Lower lobe of right lung (tissue), 2 donors: ENCODE measurements around the gene HRAS. TPM values are rescaled to one million over a fixed set of nuclear protein-coding genes. Genes with fewer than 3 reads are reported as not detected.

Experiments
- ATAC-seq, 2 donors: fragments of 200-7000 bp; cut with Tn5 transposase; one replicate each; pipeline ENCODE4 v1.9.1; 2020 to 2022; ENCODE audit warnings: mild to moderate bottlenecking in 2 of 2, moderate library complexity in 2 of 2
- DNase-seq: peaks from one replicate; pipeline ENCODE4 v3.0.0-alpha.2; 2020
- H3K27ac ChIP-seq: fragments of 200-600 bp; one replicate; pipeline ENCODE4 v1.8.0; 2022
- H3K27me3 ChIP-seq: fragments of 200-600 bp; one replicate; pipeline ENCODE4 v1.8.0; 2022; ENCODE audit warnings: low read depth
- H3K36me3 ChIP-seq: fragments of 200-600 bp; one replicate; pipeline ENCODE4 v1.8.0; 2022; ENCODE audit warnings: mild to moderate bottlenecking
- H3K4me1 ChIP-seq: fragments of 200-600 bp; one replicate; pipeline ENCODE4 v1.8.0; 2022
- H3K4me3 ChIP-seq: fragments of 200-600 bp; one replicate; pipeline ENCODE4 v1.8.0; 2022; ENCODE audit warnings: mild to moderate bottlenecking
- H3K9me3 ChIP-seq: fragments of 200-600 bp; one replicate; pipeline ENCODE4 v1.8.0; 2022
- intact Hi-C: fragments of 100-400 bp; cut with DNase I; formaldehyde crosslinking; loops from one replicate; pipeline ENCODE4 v1.11.0; 2022
- total RNA-seq: library from RNA; stranded (reverse); fragmentation: NEBNext Ultra II Directional; extraction: Animal tissue kit (Norgen Biotek cat#: 25700); gene quantifications from one replicate; pipeline ENCODE4 v1.2.1, GENCODE V29; 2021
- TF ChIP-seq, protein P1 (sequence below): fragments of 200-600 bp; IDR thresholded peaks from one replicate; pipeline ENCODE4 v1.8.0; 2022; ENCODE audit warnings: antibody characterized with exemption, mild to moderate bottlenecking
- donor health status: DM: no; HTN: yes; CAD: no; lungs with severe emphysema.

Gene HRAS
- total RNA-seq, 1 donor from 2014 or later, result 36.3 TPM

GRCh38 chr11:502288-503178 lies 32.8 kb downstream of the HRAS start:
- Histone ChIP-seq H3K9me3 (no peaks in the 10 kb centered on the region), H3K4me1 (peaks cover 45% of the 10 kb centered on the region), H3K27ac (peak overlapping the region; percentile 100), H3K4me3 (peak overlapping the region; percentile 82), H3K27me3 (no peaks in the 10 kb centered on the region), H3K36me3 (peaks cover 46% of the 10 kb centered on the region)
- DNase-seq (no peak), ATAC-seq (no peak)
- intact Hi-C loops, result no loop called here
- TF ChIP-seq, protein P1, sequence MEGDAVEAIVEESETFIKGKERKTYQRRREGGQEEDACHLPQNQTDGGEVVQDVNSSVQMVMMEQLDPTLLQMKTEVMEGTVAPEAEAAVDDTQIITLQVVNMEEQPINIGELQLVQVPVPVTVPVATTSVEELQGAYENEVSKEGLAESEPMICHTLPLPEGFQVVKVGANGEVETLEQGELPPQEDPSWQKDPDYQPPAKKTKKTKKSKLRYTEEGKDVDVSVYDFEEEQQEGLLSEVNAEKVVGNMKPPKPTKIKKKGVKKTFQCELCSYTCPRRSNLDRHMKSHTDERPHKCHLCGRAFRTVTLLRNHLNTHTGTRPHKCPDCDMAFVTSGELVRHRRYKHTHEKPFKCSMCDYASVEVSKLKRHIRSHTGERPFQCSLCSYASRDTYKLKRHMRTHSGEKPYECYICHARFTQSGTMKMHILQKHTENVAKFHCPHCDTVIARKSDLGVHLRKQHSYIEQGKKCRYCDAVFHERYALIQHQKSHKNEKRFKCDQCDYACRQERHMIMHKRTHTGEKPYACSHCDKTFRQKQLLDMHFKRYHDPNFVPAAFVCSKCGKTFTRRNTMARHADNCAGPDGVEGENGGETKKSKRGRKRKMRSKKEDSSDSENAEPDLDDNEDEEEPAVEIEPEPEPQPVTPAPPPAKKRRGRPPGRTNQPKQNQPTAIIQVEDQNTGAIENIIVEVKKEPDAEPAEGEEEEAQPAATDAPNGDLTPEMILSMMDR, result no peak

DNA sequence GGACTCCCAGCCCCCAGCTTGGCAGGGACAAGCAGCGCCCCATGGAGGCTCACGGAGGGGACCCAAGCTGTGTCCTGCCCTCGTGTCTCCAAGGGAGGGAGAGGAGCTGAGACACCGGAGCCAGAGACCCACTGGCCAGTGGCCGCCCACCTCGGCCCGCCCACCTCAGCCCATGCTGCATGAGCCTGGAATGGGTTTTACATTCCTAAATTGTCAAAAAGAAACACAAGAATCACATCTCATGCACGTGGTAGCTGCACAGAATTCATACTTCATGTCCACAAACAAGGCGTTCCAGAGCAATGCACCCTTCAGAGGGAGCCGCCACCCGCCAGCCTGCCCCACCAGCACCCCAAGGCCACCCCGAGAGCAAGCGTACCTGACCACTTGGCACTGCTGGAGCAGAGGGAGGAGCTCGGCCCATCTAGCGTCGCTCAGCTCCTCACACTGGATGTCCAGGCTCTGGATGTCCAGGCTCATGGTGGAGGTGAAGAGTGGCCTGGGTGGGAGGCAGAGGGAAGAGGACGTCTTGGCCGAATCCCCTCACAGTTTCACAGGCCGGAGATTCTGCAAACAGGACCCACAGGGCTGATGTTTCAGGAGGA lies 33.6 kb downstream of the HRAS start:
- Histone ChIP-seq H3K4me3 (no peak overlapping the region), H3K27me3 (no peaks in the 10 kb centered on the region), H3K27ac (no peak overlapping the region), H3K4me1 (peaks cover 43% of the 10 kb centered on the region), H3K9me3 (no peaks in the 10 kb centered on the region), H3K36me3 (peaks cover 53% of the 10 kb centered on the region)
- DNase-seq, result no peak
- intact Hi-C loops, result no loop called here
- no peak for ATAC-seq
- TF ChIP-seq, protein P1, result no peak

DNA sequence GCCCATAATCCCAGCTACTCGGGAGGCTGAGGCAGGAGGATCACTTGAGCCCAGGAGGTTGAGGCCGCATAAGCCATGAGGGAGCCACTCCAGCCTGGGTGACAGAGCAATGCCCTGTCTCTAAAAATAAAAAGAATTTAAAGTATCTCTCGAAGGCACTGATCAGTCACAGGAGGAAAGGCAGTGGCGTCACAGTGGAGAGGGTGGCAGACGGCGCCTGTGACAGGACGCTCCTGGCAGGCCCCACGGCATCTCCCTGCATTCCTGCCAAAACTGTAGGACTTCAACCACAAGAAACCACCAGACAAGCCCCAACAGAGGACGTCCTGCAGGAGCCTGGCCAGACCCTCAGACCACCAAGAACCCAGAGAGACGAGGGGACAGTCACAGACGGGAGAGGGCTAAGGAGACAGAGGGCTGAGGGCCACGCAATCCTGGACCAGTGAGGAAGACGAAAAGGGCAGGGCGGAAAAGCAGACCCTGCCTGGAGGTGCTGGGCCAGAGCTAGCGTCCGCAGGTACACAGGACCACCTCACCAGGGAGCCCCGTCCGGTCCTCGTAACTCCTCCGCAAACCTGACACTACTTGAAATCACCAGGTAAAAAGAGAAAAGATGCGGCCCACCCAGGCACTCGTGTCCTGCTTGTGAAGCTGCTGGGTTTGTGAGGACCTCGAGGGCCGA lies 34.2 kb downstream of the HRAS start:
- no peaks in the 10 kb centered on the region for H3K9me3 ChIP-seq
- H3K4me3 ChIP-seq, result no peak overlapping the region
- peaks cover 43% of the 10 kb centered on the region for H3K4me1 ChIP-seq
- peaks cover 59% of the 10 kb centered on the region for H3K36me3 ChIP-seq
- ATAC-seq (no peak), DNase-seq (no peak)
- H3K27me3 ChIP-seq, result no peaks in the 10 kb centered on the region
- intact Hi-C loops, result no loop called here
- TF ChIP-seq, protein P1, result no peak
- no peak overlapping the region for H3K27ac ChIP-seq

DNA sequence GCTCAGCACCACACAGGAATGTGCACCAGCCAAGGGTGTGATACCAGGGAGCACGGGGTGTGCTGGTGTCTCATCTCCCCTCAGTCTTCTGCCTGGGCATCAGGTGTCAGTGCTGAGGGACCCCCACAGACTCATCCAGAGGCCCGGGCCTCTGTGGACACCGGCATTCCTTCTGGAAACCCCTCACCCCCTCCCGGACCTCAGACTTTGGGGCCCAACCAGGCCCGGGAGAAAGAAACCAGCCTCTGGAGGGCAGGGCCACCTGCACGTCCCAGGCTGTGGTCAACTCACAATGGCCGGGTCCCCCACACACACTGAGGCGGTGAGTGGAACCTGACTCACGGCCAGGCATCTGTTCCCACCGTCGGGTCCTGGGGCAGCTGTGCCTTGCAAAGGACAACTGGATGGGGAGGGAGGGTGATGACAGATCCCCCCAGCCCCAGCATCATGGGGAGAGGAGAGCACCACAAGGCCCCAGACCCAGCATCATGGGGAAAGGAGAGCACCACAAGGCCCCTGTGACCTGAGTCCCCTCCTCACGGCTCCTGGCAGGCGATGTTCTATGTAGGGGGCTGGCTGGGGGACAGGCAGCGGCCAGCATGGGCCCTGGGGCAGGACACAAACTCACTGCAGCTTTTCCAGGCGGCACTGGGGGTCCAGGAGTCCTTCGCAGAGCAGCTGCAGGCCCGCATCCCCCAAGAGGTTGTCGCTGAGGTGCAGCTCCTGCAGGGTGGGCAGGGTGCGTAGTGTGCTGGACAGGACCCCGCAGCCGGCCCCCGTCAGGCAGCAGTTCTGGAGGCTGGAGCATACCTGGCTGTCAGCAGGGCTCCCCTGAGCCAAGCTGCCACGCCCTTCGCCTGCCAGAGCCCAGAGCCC lies 35.9 kb downstream of the HRAS start:
- intact Hi-C loops, result no loop called here
- TF ChIP-seq, protein P1, result no peak
- Histone ChIP-seq H3K4me3 (no peak overlapping the region), H3K4me1 (peaks cover 28% of the 10 kb centered on the region), H3K27me3 (no peaks in the 10 kb centered on the region), H3K9me3 (no peaks in the 10 kb centered on the region), H3K27ac (no peak overlapping the region), H3K36me3 (peaks cover 76% of the 10 kb centered on the region)
- ATAC-seq (no peak), DNase-seq (peak; percentile 45)
